ENCODE data around the gene CNNM2.

GRCh38 chr10:102948786-102949185 lies 30.7 kb downstream of the CNNM2 start:
- TF ChIP-seq POLR2A (IDR thresholded peaks at IDR 0.05): no peak
- no peak for TF ChIP-seq CTCF (IDR thresholded peaks at IDR 0.05)
